HG02884 (cell line): ENCODE results near the gene ZFPM1.

Experiments used
- ATAC-seq: cut with Tn5 transposase; IDR thresholded peaks from one replicate; pipeline ENCODE4 v1.9.1; 2021; ENCODE audit warnings: mild to moderate bottlenecking, moderate library complexity; ENCODE audit not compliant: unreplicated experiment

The ZFPM1 gene

GRCh38 chr16:88495268-88495772 lies 42.2 kb downstream of the ZFPM1 start:
- no peak for ATAC-seq

- ATAC-seq = no peak
Observed at GRCh38 chr16:88497561-88498462, 44.7 kb downstream of the ZFPM1 start.

- ATAC-seq = no peak
Observed at GRCh38 chr16:88498576-88499208, 45.6 kb downstream of the ZFPM1 start.

GRCh38 chr16:88499292-88499691 lies 46.2 kb downstream of the ZFPM1 start:
- no peak for ATAC-seq

GRCh38 chr16:88499836-88500251 lies 46.8 kb downstream of the ZFPM1 start:
- no peak for ATAC-seq

GRCh38 chr16:88500255-88500661 lies 47.2 kb downstream of the ZFPM1 start:
- ATAC-seq = no peak

- ATAC-seq = no peak
Observed at GRCh38 chr16:88502371-88502770, 49.3 kb downstream of the ZFPM1 start.

- no peak for ATAC-seq
Observed at GRCh38 chr16:88502776-88503280, 49.7 kb downstream of the ZFPM1 start.

GRCh38 chr16:88503374-88503770 lies 50.3 kb downstream of the ZFPM1 start:
- ATAC-seq = no peak

GRCh38 chr16:88503771-88504488 lies 50.9 kb downstream of the ZFPM1 start:
- ATAC-seq = no peak

- ATAC-seq = no peak
Observed at GRCh38 chr16:88504489-88505404, 51.7 kb downstream of the ZFPM1 start.

GRCh38 chr16:88505405-88506082 lies 52.5 kb downstream of the ZFPM1 start:
- no peak for ATAC-seq

GRCh38 chr16:88506723-88507122 lies 53.6 kb downstream of the ZFPM1 start:
- no peak for ATAC-seq

- ATAC-seq = no peak
Observed at GRCh38 chr16:88507231-88507743, 54.2 kb downstream of the ZFPM1 start.

GRCh38 chr16:88508376-88508867 lies 55.3 kb downstream of the ZFPM1 start:
- ATAC-seq = no peak

- ATAC-seq = no peak
Observed at GRCh38 chr16:88508868-88509748, 56.0 kb downstream of the ZFPM1 start.

GRCh38 chr16:88509749-88510069 lies 56.6 kb downstream of the ZFPM1 start:
- no peak for ATAC-seq
